ENCODE results near the gene CGNL1.

Gene CGNL1

GRCh38 chr15:57582090-57582489 lies 205.8 kb downstream of the CGNL1 start:
- Histone ChIP-seq H4K20me1 (ENCODE audit: insufficient read depth, low read length) (no peaks in the 10 kb centered on the region), H3K27ac (ENCODE audit: low read depth, low read length, poor library complexity, severe bottlenecking) (no peak overlapping the region), H3K79me2 (ENCODE audit: insufficient read depth, low read length) (no peaks in the 10 kb centered on the region), H3K9me3 (ENCODE audit: low read length) (no peaks in the 10 kb centered on the region), H3K27me3 (ENCODE audit: insufficient read depth, low read length) (no peaks in the 10 kb centered on the region), H3K4me1 (ENCODE audit: insufficient read depth, low read length, severe bottlenecking) (no peaks in the 10 kb centered on the region), H3K36me3 (ENCODE audit: insufficient read depth, low read length) (no peaks in the 10 kb centered on the region), H3K9ac (ENCODE audit: low read length) (no peak overlapping the region), H2AFZ (ENCODE audit: low read length) (no peak overlapping the region), H3F3A (ENCODE audit: insufficient read depth, low read length) (no peaks in the 10 kb centered on the region), H3K4me3 (ENCODE audit: low read depth, low read length, poor library complexity, severe bottlenecking) (no peak overlapping the region), H3K4me2 (ENCODE audit: low read length) (no peak overlapping the region), H3K9me2 (ENCODE audit: low read depth, low read length) (no peaks in the 10 kb centered on the region)
- TF ChIP-seq, protein P1, sequence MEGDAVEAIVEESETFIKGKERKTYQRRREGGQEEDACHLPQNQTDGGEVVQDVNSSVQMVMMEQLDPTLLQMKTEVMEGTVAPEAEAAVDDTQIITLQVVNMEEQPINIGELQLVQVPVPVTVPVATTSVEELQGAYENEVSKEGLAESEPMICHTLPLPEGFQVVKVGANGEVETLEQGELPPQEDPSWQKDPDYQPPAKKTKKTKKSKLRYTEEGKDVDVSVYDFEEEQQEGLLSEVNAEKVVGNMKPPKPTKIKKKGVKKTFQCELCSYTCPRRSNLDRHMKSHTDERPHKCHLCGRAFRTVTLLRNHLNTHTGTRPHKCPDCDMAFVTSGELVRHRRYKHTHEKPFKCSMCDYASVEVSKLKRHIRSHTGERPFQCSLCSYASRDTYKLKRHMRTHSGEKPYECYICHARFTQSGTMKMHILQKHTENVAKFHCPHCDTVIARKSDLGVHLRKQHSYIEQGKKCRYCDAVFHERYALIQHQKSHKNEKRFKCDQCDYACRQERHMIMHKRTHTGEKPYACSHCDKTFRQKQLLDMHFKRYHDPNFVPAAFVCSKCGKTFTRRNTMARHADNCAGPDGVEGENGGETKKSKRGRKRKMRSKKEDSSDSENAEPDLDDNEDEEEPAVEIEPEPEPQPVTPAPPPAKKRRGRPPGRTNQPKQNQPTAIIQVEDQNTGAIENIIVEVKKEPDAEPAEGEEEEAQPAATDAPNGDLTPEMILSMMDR (IDR thresholded peaks at IDR 0.05; ENCODE audit: low read length) = no peak
- TF ChIP-seq EZH2 (IDR thresholded peaks at IDR 0.05; ENCODE audit: borderline replicate concordance, low read length) = no peak

DNA sequence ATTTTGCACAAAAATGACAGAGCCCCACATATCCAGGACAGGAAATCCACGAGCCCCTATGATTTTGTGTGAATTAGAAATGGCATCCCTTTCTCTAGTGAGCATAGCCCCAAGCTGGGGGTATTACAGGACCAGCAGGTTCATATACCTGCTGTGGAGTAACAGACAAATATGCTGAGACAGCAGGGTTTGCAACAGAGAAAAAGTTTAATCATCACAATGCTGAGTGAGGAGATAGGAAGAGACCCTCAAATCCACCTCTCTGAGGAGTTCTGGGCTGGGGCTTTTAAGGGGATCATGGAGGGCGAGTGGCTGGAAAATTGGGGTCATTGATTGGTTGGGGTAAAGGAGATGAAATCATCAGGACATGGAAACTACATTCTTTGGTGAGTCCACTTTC lies 207.0 kb downstream of the CGNL1 start:
- Histone ChIP-seq H3K36me3 (ENCODE audit: insufficient read depth, low read length) (no peaks in the 10 kb centered on the region), H3K27me3 (ENCODE audit: insufficient read depth, low read length) (no peaks in the 10 kb centered on the region), H3K9ac (ENCODE audit: low read length) (no peak overlapping the region), H4K20me1 (ENCODE audit: insufficient read depth, low read length) (no peaks in the 10 kb centered on the region), H3K9me3 (ENCODE audit: low read length) (no peaks in the 10 kb centered on the region), H3K4me1 (ENCODE audit: insufficient read depth, low read length, severe bottlenecking) (no peaks in the 10 kb centered on the region), H2AFZ (ENCODE audit: low read length) (no peak overlapping the region), H3K27ac (ENCODE audit: low read depth, low read length, poor library complexity, severe bottlenecking) (no peak overlapping the region), H3F3A (ENCODE audit: insufficient read depth, low read length) (no peaks in the 10 kb centered on the region), H3K9me2 (ENCODE audit: low read depth, low read length) (no peaks in the 10 kb centered on the region), H3K4me3 (ENCODE audit: low read depth, low read length, poor library complexity, severe bottlenecking) (no peak overlapping the region), H3K4me2 (ENCODE audit: low read length) (no peak overlapping the region), H3K79me2 (ENCODE audit: insufficient read depth, low read length) (no peaks in the 10 kb centered on the region)
- TF ChIP-seq, protein P1 (IDR thresholded peaks at IDR 0.05; ENCODE audit: low read length) = no peak
- no peak for TF ChIP-seq EZH2 (IDR thresholded peaks at IDR 0.05; ENCODE audit: borderline replicate concordance, low read length)

- Histone ChIP-seq H3K79me2 (ENCODE audit: insufficient read depth, low read length) (no peaks in the 10 kb centered on the region), H3K36me3 (ENCODE audit: insufficient read depth, low read length) (no peaks in the 10 kb centered on the region), H3K4me1 (ENCODE audit: insufficient read depth, low read length, severe bottlenecking) (no peaks in the 10 kb centered on the region), H3F3A (ENCODE audit: insufficient read depth, low read length) (no peaks in the 10 kb centered on the region), H3K4me2 (ENCODE audit: low read length) (no peak overlapping the region), H3K9ac (ENCODE audit: low read length) (no peak overlapping the region), H4K20me1 (ENCODE audit: insufficient read depth, low read length) (no peaks in the 10 kb centered on the region), H3K9me3 (ENCODE audit: low read length) (no peaks in the 10 kb centered on the region), H2AFZ (ENCODE audit: low read length) (no peak overlapping the region), H3K9me2 (ENCODE audit: low read depth, low read length) (no peaks in the 10 kb centered on the region), H3K4me3 (ENCODE audit: low read depth, low read length, poor library complexity, severe bottlenecking) (no peak overlapping the region), H3K27ac (ENCODE audit: low read depth, low read length, poor library complexity, severe bottlenecking) (no peak overlapping the region), H3K27me3 (ENCODE audit: insufficient read depth, low read length) (no peaks in the 10 kb centered on the region)
- TF ChIP-seq, protein P1 (IDR thresholded peaks at IDR 0.05; ENCODE audit: low read length) = no peak
- TF ChIP-seq EZH2 (IDR thresholded peaks at IDR 0.05; ENCODE audit: borderline replicate concordance, low read length) = no peak
Observed at GRCh38 chr15:57583720-57584119, 207.4 kb downstream of the CGNL1 start.
